ENCODE results near the gene EHBP1L1. TPM values are rescaled to one million over a fixed set of nuclear protein-coding genes. Genes with fewer than 3 reads are reported as not detected.

The EHBP1L1 gene
- polyA plus RNA-seq, 1 donor from 2014 or later: 18.3 TPM

GRCh38 chr11:65586247-65586630, 10.4 kb downstream of the EHBP1L1 start:
- H3K79me2 ChIP-seq (replicated peaks; ENCODE audit: insufficient read depth, low read length): no peaks in the 10 kb centered on the region
- H3K36me3 ChIP-seq (ENCODE audit: insufficient read depth, low read length): no peaks in the 10 kb centered on the region
- TF ChIP-seq RAD21 (conservative IDR thresholded peaks at IDR 0.05) (no peak), CTCF (IDR thresholded peaks at IDR 0.05; ENCODE audit: poor library complexity, severe bottlenecking) (no peak), MXI1 (conservative IDR thresholded peaks at IDR 0.05; ENCODE audit: poor library complexity, severe bottlenecking) (no peak), TAF1 (IDR thresholded peaks at IDR 0.05; ENCODE audit: low read depth) (no peak), SMC3 (conservative IDR thresholded peaks at IDR 0.05; ENCODE audit: poor library complexity) (no peak), REST (IDR thresholded peaks at IDR 0.05; ENCODE audit: borderline replicate concordance) (no peak), EP300 (conservative IDR thresholded peaks at IDR 0.05; ENCODE audit: poor library complexity, severe bottlenecking) (no peak), POLR2AphosphoS5 (IDR thresholded peaks at IDR 0.05) (no peak), EZH2 (IDR thresholded peaks at IDR 0.05; ENCODE audit: borderline replicate concordance, insufficient read depth, low read length, poor library complexity, severe bottlenecking) (no peak)
- no peaks in the 10 kb centered on the region for H3K9me2 ChIP-seq (ENCODE audit: insufficient read depth, low read length)
- H2AFZ ChIP-seq (ENCODE audit: low read depth, low read length): no peak overlapping the region
- no peak overlapping the region for H3K4me3 ChIP-seq (ENCODE audit: low read length)
- no peaks in the 10 kb centered on the region for H3K9me3 ChIP-seq (ENCODE audit: low read length)
- H4K20me1 ChIP-seq (ENCODE audit: insufficient read depth): no peaks in the 10 kb centered on the region
- H3K9ac ChIP-seq (ENCODE audit: low read length): no peak overlapping the region
- H3K27me3 ChIP-seq (ENCODE audit: insufficient read depth, low read depth, low read length): peaks cover 23% of the 10 kb centered on the region
- H3F3A ChIP-seq (ENCODE audit: insufficient read depth, low read length, poor library complexity, severe bottlenecking): no peaks in the 10 kb centered on the region
- no peak overlapping the region for H3K27ac ChIP-seq (ENCODE audit: low read length)
- H3K4me2 ChIP-seq (ENCODE audit: low read length): no peak overlapping the region

- no peaks in the 10 kb centered on the region for H4K20me1 ChIP-seq (ENCODE audit: insufficient read depth)
- H3K79me2 ChIP-seq (replicated peaks; ENCODE audit: insufficient read depth, low read length): no peaks in the 10 kb centered on the region
- no peak overlapping the region for H2AFZ ChIP-seq (ENCODE audit: low read depth, low read length)
- H3K9me2 ChIP-seq (ENCODE audit: insufficient read depth, low read length): no peaks in the 10 kb centered on the region
- no peak overlapping the region for H3K27ac ChIP-seq (ENCODE audit: low read length)
- H3K4me2 ChIP-seq (ENCODE audit: low read length): no peak overlapping the region
- H3F3A ChIP-seq (ENCODE audit: insufficient read depth, low read length, poor library complexity, severe bottlenecking): no peaks in the 10 kb centered on the region
- no peaks in the 10 kb centered on the region for H3K36me3 ChIP-seq (ENCODE audit: insufficient read depth, low read length)
- no peaks in the 10 kb centered on the region for H3K9me3 ChIP-seq (ENCODE audit: low read length)
- H3K9ac ChIP-seq (ENCODE audit: low read length): no peak overlapping the region
- no peak for TF ChIP-seq SMC3 (conservative IDR thresholded peaks at IDR 0.05; ENCODE audit: poor library complexity)
- no peak for TF ChIP-seq EZH2 (IDR thresholded peaks at IDR 0.05; ENCODE audit: borderline replicate concordance, insufficient read depth, low read length, poor library complexity, severe bottlenecking)
- no peak for TF ChIP-seq POLR2AphosphoS5 (IDR thresholded peaks at IDR 0.05)
- TF ChIP-seq TAF1 (IDR thresholded peaks at IDR 0.05; ENCODE audit: low read depth): no peak
- H3K27me3 ChIP-seq (ENCODE audit: insufficient read depth, low read depth, low read length): peaks cover 26% of the 10 kb centered on the region
- no peak overlapping the region for H3K4me3 ChIP-seq (ENCODE audit: low read length)
These were observed 10.8 kb downstream of the EHBP1L1 start for GRCh38 chr11:65586676-65587075.

Data from neural cell (in vitro differentiated cells).